Activated CD4-positive, alpha-beta T cell treated with anti-CD3 and anti-CD28 coated beads for 36 hours (primary cell): ENCODE data around the gene PDE9A. TPM values are rescaled to one million over a fixed set of nuclear protein-coding genes. Genes with fewer than 3 reads are reported as not detected.

Experiments
- ATAC-seq: fragments of 200-7000 bp; cut with Tn5 transposase; one replicate; pipeline ENCODE4 v1.10.0; 2021; ENCODE audit warnings: mild to moderate bottlenecking, moderate library complexity
- CTCF ChIA-PET: fragments of 350-600 bp; sonication (Branson Sonifier 250); formaldehyde crosslinking; loops from one replicate; lab custom pipeline; 2021; ENCODE audit warnings: antibody characterized with exemption; lab: Charles Lee
- POLR2A ChIA-PET: fragments of 350-600 bp; sonication (Branson Sonifier 250); formaldehyde crosslinking; loops from one replicate; lab custom pipeline; 2021; ENCODE audit warnings: antibody characterized with exemption, inconsistent platforms; lab: Charles Lee
- DNase-seq: peaks from one replicate; pipeline ENCODE4 v3.0.0-alpha.2; 2020
- H3K27ac Mint-ChIP-seq: one replicate; pipeline ENCODE4 v1.8.0; 2021; ENCODE audit warnings: mixed read lengths
- H3K27me3 Mint-ChIP-seq: one replicate; pipeline ENCODE4 v1.8.0; 2021; ENCODE audit warnings: mixed read lengths
- H3K36me3 Mint-ChIP-seq: one replicate; pipeline ENCODE4 v1.8.0; 2021; ENCODE audit warnings: low read depth, mixed read lengths
- H3K4me1 Mint-ChIP-seq: one replicate; pipeline ENCODE4 v1.8.0; 2021; ENCODE audit warnings: mixed read lengths
- H3K4me3 Mint-ChIP-seq: one replicate; pipeline ENCODE4 v1.8.0; 2021; ENCODE audit warnings: mild to moderate bottlenecking, moderate library complexity, mixed read lengths
- H3K9me3 Mint-ChIP-seq: one replicate; pipeline ENCODE4 v1.8.0; 2021; ENCODE audit warnings: low read depth, mixed read lengths
- intact Hi-C, 2 experiments: fragments of 100-400 bp; cut with DNase I in 1 of 2; cut with micrococcal nuclease in 1 of 2; formaldehyde crosslinking; loops; one replicate each; pipeline versions ENCODE4 v1.14.2 to v1.15.1; 2022 to 2024; cut with DNase I, micrococcal nuclease
- total RNA-seq, 2 experiments: library from RNA; stranded (reverse); gene quantifications; one replicate each; pipeline ENCODE4 v1.2.3, GENCODE V29; 2021

The PDE9A gene
- total RNA-seq, 2 experiments from 2014 or later = 7.1 to 7.3 TPM

DNA sequence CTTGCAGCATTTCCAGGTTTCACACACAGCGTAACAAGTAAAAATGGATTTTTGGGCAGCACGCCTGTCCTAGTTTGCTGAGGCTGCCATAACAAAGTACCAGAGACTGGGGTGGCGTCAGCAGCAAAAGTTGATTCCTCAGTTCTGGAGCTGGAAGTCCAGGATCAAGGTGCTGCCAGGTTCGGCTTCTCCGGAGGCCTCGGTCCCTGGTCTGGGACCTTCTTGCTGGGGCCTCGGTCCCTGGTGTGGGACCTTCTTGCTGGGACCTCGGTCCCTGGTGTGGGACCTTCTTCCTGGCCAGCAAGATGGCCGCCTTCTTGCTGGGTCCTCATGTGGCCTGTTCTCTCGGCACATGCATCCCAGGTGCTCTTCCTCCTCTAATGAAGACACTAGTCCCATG, 104.0 kb downstream of the PDE9A start:
- POLR2A ChIA-PET = interaction anchor here (0.6 kb wide), 1 partner anchor 71 kb away, joined by 3 read pairs; no protein-coding TSS in a partner anchor
- Mint-ChIP-seq H3K36me3 (no peaks in the 10 kb centered on the region), H3K9me3 (no peaks in the 10 kb centered on the region), H3K27ac (no peak overlapping the region), H3K4me3 (no peak overlapping the region), H3K27me3 (no peaks in the 10 kb centered on the region), H3K4me1 (no peaks in the 10 kb centered on the region)
- DNase-seq = no peak
- intact Hi-C loops = no loop called here
- ATAC-seq = no peak
- CTCF ChIA-PET = no interaction called here

DNA sequence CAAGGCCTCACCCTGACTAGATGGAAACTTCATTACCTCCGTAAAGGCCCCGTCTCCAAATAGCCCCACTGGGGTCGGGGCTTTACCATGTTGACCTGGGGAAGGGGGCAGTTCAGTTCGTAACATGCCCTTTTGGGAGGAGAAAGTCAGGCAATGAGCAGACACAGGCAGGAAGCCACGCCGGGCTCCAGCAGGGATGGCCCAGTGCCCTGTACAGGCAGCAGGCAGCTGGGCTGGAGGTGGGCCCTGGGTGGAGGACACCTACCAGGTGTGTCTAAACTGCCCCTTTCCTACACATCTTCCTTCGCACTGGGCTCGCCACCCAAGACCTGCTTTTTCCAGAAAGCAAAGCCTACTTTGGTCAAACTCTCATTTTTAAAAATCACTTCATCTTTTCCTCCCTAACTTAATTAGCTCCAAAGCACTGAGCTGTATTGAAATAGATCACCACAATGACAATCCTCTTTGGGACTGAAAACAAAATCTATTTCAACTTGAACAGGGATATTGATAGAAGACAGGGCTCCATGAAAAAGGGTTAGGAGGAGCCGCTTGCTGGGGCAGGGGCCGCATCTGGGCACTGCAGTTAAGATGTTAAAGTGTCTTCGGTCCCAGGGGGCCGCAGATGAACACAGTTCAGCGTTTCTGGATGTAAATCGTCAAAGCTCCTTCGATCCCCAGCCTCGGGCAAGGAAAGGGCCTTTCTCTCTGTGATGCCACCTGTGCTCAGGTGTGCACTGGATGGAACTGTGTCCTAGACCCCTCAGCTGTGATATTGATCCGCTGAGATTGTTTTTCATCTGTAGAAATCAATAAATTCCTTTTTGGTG, 104.6 kb downstream of the PDE9A start:
- Mint-ChIP-seq H3K36me3 (no peaks in the 10 kb centered on the region), H3K4me1 (no peaks in the 10 kb centered on the region), H3K4me3 (no peak overlapping the region), H3K9me3 (no peaks in the 10 kb centered on the region), H3K27me3 (no peaks in the 10 kb centered on the region), H3K27ac (no peak overlapping the region)
- DNase-seq (no peak), ATAC-seq (no peak)
- ChIA-PET CTCF (interaction anchor here (0.6 kb wide), 1 partner anchor 50 kb away, joined by 3 read pairs; no protein-coding TSS in a partner anchor), POLR2A (no interaction called here)
- intact Hi-C loops = no loop called here

- Mint-ChIP-seq H3K27me3 (no peaks in the 10 kb centered on the region), H3K4me3 (no peak overlapping the region), H3K36me3 (no peaks in the 10 kb centered on the region), H3K4me1 (no peaks in the 10 kb centered on the region), H3K27ac (no peak overlapping the region), H3K9me3 (no peaks in the 10 kb centered on the region)
- DNase-seq = no peak
- CTCF ChIA-PET = interaction anchor here (0.6 kb wide), 1 partner anchor 51 kb away, joined by 3 read pairs; no protein-coding TSS in a partner anchor
- ATAC-seq = no peak
- POLR2A ChIA-PET = no interaction called here
- intact Hi-C loops = no loop called here
Observed at GRCh38 chr21:42758721-42759593, 105.5 kb downstream of the PDE9A start.

DNA sequence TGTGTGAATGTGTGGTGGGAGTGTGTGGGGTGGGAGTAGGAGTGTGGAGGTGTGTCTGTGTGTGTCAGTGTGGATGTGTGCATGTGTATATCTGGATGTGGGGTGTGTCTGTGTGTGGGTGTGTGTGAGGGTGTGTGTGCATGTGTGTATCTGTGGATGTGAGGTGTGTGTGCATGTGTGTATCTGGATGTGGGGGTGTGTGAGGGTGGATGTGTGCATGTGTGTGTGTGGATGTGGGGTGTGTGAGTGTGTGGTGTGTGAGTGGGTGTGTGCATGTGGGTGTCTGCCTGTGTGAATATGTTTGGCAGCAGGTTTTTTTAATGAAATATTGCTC, 106.1 kb downstream of the PDE9A start:
- H3K36me3 Mint-ChIP-seq = no peaks in the 10 kb centered on the region
- H3K4me3 Mint-ChIP-seq = no peak overlapping the region
- ATAC-seq = no peak
- H3K4me1 Mint-ChIP-seq = no peaks in the 10 kb centered on the region
- DNase-seq = no peak
- no peaks in the 10 kb centered on the region for H3K27me3 Mint-ChIP-seq
- intact Hi-C loops = no loop called here
- no peaks in the 10 kb centered on the region for H3K9me3 Mint-ChIP-seq
- ChIA-PET POLR2A (no interaction called here), CTCF (no interaction called here)
- no peak overlapping the region for H3K27ac Mint-ChIP-seq

GRCh38 chr21:42760361-42760950, 107.0 kb downstream of the PDE9A start:
- Mint-ChIP-seq H3K27me3 (no peaks in the 10 kb centered on the region), H3K27ac (no peak overlapping the region), H3K36me3 (no peaks in the 10 kb centered on the region), H3K4me1 (no peaks in the 10 kb centered on the region), H3K9me3 (no peaks in the 10 kb centered on the region), H3K4me3 (no peak overlapping the region)
- ChIA-PET CTCF (no interaction called here), POLR2A (no interaction called here)
- no peak for ATAC-seq
- intact Hi-C loops = no loop called here
- no peak for DNase-seq

- Mint-ChIP-seq H3K27ac (no peak overlapping the region), H3K36me3 (no peaks in the 10 kb centered on the region), H3K4me1 (no peaks in the 10 kb centered on the region), H3K9me3 (no peaks in the 10 kb centered on the region), H3K27me3 (no peaks in the 10 kb centered on the region), H3K4me3 (no peak overlapping the region)
- ATAC-seq (no peak), DNase-seq (no peak)
- ChIA-PET CTCF (no interaction called here), POLR2A (no interaction called here)
- intact Hi-C loops = no loop called here
Observed at GRCh38 chr21:42760951-42761751, 107.7 kb downstream of the PDE9A start.

DNA sequence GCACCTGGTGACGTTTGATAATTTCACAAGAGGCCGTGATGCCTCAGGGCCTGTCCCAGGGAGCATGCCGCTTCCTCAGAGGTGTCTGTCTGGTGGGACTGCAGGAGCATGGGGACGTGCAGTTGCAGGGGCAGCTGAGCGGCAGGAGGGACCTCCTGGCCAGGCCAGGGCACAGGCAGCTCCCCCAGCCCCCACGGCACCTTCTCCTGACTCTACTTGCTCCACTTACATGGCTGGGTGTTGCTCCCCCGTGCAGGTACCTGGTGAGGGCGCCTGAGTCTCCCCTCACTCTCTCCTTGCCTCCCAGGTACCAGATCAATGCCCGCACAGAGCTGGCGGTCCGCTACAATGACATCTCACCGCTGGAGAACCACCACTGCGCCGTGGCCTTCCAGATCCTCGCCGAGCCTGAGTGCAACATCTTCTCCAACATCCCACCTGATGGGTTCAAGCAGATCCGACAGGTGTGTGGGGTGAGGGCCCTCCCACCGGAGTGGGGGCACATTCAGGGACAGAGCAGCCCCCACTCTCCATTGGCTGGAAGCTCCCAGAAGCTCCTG, 108.4 kb downstream of the PDE9A start:
- Mint-ChIP-seq H3K4me3 (no peak overlapping the region), H3K27ac (no peak overlapping the region), H3K36me3 (no peaks in the 10 kb centered on the region), H3K27me3 (no peaks in the 10 kb centered on the region), H3K4me1 (no peaks in the 10 kb centered on the region), H3K9me3 (no peaks in the 10 kb centered on the region)
- DNase-seq (no peak), ATAC-seq (no peak)
- intact Hi-C loops = no loop called here
- ChIA-PET POLR2A (no interaction called here), CTCF (interaction anchor here (0.6 kb wide), 1 partner anchor 1276 kb away, joined by 3 read pairs; no protein-coding TSS in a partner anchor)

- Mint-ChIP-seq H3K27ac (no peak overlapping the region), H3K27me3 (no peaks in the 10 kb centered on the region), H3K4me3 (no peak overlapping the region), H3K36me3 (no peaks in the 10 kb centered on the region), H3K4me1 (no peaks in the 10 kb centered on the region), H3K9me3 (no peaks in the 10 kb centered on the region)
- ChIA-PET POLR2A (no interaction called here), CTCF (no interaction called here)
- ATAC-seq (no peak), DNase-seq (no peak)
- intact Hi-C loops = no loop called here
Observed at GRCh38 chr21:42763581-42764442, 110.4 kb downstream of the PDE9A start.

GRCh38 chr21:42764443-42764760, 111.0 kb downstream of the PDE9A start:
- H3K4me1 Mint-ChIP-seq = no peaks in the 10 kb centered on the region
- CTCF ChIA-PET = no interaction called here
- H3K27me3 Mint-ChIP-seq = no peaks in the 10 kb centered on the region
- DNase-seq = no peak
- H3K4me3 Mint-ChIP-seq = no peak overlapping the region
- intact Hi-C loops = no loop called here
- no peak overlapping the region for H3K27ac Mint-ChIP-seq
- ATAC-seq = no peak
- POLR2A ChIA-PET = no interaction called here
- no peaks in the 10 kb centered on the region for H3K9me3 Mint-ChIP-seq
- H3K36me3 Mint-ChIP-seq = peaks cover 5% of the 10 kb centered on the region

- H3K4me1 Mint-ChIP-seq = no peaks in the 10 kb centered on the region
- no peak overlapping the region for H3K27ac Mint-ChIP-seq
- H3K4me3 Mint-ChIP-seq = no peak overlapping the region
- intact Hi-C loops = no loop called here
- POLR2A ChIA-PET = no interaction called here
- DNase-seq (no peak), ATAC-seq (no peak)
- no peaks in the 10 kb centered on the region for H3K9me3 Mint-ChIP-seq
- CTCF ChIA-PET = no interaction called here
- H3K27me3 Mint-ChIP-seq = no peaks in the 10 kb centered on the region
- H3K36me3 Mint-ChIP-seq = peaks cover 5% of the 10 kb centered on the region
Observed at GRCh38 chr21:42764883-42765282, 111.5 kb downstream of the PDE9A start.
